CD4-positive, alpha-beta T cell treated with Interferon gamma for 1 hour (primary cell): ENCODE data around the gene SLC39A8.

ENCODE experiments used
- DNase-seq: peaks from one replicate; pipeline ENCODE4 v3.0.0-alpha.2; 2020

SLC39A8 gene

DNA sequence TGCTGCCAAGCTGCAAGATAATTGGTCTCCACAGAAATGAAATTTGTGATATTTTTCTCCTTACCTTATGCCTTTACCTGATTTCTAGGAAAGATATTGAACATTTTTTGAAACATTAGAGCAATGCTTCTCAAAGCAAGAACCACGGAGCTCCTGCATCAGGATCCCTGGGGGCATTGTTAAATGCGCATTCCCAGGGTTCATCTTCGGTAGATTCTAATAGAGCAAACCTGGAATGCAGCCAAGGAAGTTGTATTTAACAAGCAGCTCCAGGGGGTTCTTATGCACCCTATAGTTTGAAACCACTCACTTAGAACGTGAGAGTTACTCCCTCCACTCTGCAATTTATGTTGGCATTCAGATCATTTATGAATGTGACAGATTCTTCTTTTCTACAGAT, 126.2 kb downstream of the SLC39A8 start:
- no peak for DNase-seq

DNA sequence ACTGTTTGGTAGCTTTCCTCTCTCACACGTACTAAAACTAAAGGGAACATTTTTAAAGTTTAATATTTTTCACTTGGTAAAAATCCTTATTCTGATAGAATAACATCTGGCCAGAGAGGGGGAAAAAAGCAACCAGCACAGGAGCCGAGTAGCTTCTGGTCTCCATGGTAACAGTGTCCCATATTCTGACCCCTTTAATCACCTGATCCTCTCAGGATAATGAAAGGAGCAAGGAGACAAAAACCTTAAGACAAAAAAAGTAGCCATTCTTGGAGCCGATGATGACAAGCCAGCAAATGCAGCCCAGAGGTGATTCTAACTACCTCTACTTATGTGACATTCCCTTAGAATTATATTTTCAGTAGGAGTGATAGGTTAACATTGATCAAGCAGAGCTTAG, 126.6 kb downstream of the SLC39A8 start:
- no peak for DNase-seq

DNA sequence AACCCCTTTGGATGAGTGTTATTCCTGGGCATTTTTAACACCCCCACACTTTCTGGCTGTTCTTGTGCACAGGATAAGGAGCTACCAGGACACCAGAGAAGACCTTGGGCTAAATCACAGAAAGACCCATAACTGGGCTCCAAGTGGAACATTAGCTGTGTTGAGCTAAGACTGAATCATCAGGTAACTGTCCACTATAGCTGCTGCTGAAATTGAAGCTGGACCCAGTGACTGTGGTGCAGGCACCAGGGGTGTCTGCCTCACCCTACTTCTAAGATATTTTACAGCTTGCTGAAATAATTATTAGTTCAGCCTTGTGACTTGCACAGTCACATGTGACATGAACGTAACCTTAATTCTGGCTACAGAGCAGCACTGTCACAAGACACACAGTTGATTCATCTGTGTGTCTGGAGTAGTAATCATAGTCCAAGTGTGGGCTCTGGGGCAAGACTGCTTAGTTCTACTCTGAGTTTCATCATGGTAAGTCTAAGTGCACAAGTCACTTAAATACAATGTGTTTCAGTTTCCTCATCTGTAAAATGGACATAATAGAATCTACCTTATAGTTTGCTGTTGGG, 127.4 kb downstream of the SLC39A8 start:
- no peak for DNase-seq

DNA sequence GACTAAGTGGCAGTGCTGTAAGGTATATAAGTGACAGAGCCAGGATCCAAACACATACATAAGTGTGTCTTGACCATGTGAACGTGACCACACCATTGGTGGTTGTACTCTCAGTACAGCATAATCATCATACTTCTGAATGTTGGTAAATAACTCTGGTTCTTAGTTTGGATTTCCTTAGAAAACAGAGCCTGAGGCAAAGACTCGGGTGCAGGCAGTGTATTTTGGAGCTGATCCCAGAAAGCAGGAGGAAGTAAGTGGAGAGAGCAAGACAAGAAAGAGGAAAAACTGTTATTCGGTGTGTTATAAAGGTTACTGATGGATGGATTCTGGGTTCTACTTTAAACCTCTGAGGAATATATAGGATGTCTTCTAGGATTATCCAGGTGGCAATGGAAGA, 127.9 kb downstream of the SLC39A8 start:
- no peak for DNase-seq

DNA sequence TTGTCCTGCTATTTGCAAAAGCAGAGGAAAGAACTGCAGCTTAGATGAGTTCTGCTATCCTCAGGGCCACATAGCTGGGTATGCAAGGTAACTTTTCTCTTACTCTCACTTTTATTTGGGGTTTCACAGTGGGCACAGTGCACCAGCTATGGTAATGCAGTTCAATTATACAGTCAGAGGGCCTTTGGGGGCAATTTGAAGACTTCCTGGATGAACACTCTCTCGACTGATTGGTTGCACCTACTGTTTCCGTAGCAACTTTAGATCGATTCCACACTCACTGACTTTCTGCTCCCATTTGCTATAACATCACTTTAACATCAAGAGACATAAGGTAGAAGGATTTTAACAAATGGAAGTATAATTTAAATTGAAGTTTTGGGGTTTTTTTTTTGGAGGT, 128.6 kb downstream of the SLC39A8 start:
- DNase-seq, result no peak

DNA sequence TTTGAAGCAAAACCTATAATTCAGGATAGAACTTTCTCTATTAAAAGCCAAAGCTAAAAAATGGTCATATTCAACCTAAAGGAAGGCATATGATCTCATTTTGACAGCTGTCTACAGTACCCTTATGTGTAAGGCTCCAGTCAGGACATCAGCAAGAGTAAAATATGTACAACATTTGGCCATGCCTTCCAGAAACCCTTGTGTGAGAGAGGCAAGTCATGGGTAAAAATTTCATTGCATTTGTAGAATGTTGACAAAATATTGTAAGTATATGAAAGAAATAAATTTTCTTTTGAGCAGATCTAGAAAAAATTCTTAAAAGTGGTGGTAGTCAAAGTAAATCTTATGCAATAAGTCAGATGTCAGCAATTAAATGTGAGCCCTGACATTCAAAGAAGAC, 132.3 kb downstream of the SLC39A8 start:
- DNase-seq, result no peak
